Activated T-helper 9 cell treated with anti-CD3 and anti-CD28 coated beads, Interleukin-2, amount 50 U/mL, for 16 hours (primary cell): ENCODE results near the gene LRRC10B.

Source experiments
- DNase-seq: peaks from one replicate; pipeline ENCODE4 v3.0.0-alpha.2; 2020; ENCODE audit warnings: low read depth

Gene LRRC10B

DNA sequence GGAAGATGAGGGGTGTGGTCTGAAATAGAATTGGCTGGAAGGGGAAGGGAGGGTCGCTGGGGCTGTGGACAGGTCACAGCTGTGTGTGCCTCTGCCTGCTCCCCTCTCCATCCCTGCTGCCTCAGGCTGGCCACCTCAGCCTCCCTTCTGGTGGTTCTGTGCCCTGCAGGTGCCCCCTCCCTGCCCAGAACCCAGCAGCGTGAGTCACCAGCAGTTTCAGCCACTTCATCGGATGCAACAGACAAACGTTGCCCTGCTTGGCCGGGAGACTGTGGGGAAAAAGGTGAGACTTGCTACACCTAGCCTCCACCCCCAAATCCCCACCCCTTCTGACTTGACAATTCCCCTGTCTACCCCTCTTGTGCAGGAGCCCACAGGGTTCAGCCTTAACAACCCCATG lies 21.8 kb upstream of the LRRC10B start:
- DNase-seq: no peak

DNA sequence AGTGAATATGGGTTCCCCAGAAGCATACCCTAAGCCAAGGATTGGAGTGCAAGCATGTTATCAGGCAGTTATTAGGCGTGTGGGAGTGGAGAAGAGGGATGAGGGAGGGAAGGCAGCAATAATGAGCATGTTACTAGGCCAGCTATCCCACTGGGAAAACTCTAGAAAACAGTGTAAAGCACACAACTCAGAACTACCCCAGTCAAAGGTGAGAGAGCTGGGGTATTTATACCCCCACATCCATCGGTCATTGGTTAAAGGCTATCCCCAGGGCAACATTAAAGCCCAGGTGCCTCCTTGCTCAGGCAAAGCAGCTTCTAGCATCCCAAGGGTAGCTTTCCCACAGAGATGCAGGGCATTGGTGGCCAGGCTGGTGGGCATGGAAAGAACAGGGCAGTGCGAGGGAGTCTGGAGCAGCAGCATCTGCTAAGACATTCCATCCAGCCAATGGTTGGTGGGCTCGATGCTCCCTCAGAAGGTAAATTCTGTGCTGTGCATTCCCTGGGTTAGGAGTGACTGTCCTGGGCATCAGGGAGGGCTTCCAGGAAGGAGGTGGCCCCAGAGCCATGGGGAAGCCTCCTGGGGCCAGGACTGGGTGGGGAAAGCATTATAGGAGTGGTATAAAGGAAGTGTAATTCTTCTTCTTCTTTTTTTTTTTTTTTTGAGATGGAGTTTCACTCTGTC lies 21.1 kb upstream of the LRRC10B start:
- no peak for DNase-seq

DNA sequence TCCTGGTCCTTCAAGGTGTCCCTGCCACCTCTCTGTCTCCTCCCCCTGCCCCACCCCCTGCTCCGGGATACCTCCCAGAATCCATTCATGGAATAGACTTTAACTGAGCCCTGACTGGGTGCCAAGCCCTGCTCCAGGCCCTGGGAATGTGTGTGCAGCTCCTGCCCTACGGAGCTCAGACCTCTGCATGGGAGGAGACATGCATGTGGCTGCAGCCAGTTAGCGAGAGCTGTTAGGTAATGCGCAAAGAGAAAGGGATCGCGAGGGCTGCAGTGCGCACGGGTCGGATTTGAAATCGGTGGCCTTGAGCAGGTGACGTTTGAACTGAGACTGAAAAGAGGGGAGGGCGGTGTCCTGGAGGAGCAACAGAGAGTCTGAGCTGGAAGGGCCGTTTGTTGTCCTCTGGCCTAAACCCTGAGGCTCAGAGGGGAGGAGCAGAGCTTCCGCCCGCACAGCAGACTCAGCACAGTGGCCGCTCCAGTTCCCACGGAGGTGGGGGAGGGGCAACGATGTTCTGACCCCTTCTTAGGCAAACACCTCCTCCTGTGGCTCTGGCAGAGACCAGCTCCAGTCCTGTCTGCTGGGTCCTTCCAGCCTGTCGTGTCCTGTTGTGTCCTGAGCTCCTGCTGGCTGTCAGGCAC lies 19.8 kb upstream of the LRRC10B start:
- no peak for DNase-seq

DNA sequence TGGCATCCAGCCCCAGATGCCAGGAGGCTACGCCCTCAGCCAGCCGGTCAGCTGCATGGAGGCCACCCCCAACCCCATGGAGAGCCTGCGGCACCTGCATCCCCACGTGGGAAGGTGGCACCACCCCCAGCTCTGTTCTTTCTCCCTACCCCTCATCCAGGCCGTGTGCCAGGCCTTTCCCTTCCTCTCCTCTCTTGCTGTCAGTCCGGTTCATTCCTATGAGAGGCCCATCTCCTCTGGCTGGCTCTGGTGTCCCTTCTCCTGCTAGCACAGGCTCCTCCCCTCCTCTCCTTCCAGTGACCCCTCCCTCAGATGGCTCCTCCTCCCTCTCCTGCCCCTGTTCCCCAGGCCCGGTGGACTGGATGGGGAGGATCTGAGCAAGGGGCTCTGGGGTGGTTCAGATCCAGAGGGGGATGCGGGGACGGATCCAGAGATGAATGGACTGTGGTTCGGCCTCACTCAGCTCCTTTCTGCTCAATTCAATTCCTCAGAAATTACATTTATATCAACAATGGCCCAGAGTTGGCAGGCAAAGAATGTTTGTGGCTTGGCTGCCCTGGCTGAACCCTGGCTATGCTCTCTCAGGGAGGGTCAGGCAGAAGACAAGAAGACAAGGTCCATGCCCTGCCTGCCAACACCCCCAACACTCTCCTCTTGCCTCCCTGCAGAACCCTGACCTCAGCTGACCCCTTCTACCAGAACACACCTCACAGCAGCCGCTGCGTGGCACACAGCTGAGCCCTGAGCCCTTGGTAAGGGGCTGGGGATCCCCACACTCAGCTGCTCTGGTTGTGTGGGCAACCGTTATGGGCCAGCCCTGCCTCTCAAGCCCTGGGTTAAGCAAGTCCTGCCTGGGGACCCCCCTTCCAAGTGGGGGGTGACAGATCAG lies 18.5 kb upstream of the LRRC10B start:
- DNase-seq: no peak

DNA sequence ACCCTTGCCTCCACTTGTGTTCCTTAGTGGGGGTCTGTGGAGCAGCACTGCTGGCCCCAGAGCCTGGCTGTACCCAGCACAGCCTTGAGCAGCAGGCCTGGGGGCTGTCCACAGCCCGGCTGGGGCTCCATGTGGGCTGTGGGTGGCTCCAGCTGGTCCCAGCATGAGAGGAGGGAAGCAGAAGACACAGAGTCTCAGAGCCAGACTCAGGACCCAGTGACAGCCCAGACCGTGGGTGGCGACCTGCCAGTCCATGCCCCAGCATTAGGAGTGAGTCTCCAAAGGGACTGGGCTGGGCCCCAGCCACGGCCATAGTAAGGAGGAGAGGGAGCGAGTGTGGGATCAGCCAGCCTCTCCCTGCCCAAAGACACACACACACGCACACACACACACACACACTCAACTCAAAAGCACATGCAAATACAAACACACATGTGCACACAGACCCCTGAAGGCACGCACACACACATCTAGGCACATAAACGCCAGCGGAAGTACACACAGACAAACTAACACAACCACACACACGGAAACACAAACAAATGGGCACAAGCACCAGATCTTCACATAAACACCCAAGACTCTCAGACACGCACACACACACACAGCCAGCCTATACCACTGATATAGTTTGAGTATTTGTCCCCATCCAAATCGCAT lies 16.7 kb upstream of the LRRC10B start:
- DNase-seq: no peak

DNA sequence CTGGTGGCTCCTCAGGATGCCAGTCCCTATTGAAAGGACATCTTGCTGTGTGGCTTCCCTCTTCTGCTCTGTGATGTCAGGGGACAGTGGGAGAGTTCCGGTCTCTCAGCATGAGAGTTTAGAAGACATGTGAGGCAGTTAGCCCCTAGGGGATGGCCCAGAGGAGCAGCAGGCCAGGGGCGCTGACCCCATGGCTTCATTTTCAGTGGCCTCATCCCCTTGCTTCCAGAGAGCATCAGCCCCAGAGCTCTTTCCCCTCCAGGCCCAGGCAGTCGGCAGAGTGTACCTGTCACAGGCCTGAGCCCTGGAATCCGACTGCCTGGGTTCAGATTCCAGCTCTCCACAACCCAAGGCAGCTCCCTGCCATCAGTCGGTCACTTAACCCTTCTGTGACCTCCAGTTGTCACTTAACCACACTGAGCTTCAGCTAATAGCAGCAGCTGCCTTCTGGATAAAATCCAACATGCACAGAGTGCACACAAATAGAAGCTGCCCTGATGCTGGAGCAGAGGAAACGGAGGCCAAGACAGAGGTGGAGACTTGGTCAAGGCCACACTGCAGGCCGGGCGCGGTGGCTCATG lies 14.1 kb upstream of the LRRC10B start:
- no peak for DNase-seq

DNA sequence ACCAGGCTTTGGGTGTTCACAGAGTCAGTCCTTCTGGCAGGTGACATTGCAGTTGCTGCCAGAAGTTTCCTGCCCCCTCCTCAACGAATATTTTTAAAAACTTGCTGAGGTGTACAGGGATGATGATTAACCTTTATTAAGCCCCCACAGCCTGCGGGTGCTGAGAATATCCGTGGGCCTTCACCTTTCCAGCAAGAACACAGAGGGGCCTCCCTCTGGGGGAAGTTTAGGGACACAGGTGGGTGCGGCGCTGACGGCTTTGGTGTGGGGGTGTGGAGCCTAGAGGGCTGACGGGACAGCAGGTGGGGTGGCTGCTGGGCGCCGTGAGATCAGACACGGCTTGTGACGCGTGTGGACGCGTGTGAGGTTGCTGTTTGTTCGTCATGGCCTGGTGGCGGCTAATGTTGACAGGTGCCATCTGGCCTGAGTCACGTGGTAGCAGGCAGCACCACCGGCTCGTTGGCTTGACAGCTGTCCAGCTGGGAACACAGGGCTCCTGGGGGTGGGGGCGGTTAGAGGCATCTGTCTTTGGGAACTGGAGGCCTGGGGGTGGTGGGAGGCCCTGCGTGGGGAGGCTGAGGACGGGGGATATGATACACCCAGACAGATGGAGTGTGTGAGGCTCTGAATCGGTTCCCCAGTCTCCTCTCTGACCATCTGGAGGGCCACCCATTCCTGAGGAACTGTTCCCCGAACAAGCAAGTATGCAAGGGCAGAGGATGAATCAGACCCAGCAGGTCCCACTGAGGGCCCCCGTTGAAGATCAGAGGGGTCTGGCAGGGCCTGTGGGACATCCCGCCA lies 12.5 kb upstream of the LRRC10B start:
- no peak for DNase-seq

DNA sequence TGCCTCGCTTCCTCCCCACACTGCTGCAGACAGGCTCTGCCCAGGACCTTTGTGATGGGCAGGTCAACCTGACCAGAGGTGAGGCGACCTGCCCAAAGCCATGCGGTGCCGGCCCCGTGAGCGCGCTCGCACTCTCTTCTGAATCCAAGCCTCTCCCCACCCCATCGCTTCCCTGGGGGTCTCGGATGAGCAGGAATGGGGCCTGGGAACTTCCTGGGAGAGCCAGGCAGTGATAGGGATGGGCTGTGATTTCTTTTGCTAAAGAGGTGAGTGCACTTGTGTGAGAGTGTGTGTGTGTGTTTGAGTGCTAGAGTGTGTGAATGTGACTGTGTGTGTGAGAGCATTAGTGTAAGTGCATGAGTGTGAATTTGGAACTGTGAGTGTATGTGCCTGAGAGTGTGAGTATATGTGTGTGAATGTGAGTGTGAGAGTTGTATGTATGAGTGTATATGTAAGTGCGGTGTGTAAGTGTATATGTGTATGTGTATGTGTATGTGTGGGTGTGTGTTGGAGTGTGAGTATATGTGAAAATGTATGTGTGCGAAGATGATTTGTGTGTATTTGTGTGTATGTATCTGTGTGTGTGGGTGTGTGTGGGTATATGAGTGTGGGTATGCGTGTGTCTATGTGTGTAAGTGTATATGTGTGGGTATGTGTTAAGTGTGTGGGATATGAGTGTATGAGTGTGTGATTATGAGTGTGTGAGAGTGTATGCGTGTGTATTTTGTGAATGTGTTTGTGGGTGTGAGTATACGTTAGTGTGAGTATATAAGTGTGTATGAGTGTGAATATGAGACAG lies 11.7 kb upstream of the LRRC10B start:
- DNase-seq: no peak

DNA sequence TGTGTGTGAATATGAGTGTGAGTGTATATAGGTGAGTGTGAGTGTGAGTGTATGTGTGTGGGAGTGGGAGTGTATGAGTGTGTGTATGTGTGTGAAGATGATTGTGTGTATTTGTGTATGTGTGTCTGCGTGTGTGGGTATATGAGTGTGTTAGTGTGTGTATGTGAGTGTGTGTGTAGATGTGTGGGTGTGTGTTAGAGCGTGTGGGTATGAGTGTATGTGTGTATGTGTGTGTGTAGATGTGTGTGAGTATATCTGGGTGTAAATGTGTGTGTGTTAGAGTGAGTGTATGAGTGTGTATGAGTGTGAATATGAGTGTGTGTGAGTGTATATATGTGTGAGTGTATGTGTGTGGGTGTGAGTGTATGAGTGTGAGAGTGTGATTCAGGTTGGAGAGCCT lies 11.1 kb upstream of the LRRC10B start:
- DNase-seq: no peak

DNA sequence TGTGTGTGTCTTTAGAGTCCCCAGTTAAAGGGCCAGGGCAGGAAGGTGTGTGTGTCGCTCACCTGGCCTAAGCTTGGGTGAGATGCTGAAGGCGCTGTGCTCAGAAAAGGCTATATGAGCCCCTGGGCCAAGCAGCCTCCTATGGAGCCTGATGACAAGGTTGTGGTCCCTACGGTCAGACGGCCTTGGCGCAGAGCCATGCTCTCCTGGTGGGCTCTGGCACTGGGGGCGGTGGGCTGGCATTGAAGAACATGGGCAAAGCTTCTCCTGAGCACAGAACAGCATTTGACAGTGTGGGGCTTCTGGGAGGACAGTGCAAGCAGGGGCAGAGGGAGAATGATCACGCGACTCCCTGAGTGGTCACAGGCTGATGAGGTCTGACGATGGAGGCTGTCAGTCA lies 10.7 kb upstream of the LRRC10B start:
- DNase-seq: no peak

DNA sequence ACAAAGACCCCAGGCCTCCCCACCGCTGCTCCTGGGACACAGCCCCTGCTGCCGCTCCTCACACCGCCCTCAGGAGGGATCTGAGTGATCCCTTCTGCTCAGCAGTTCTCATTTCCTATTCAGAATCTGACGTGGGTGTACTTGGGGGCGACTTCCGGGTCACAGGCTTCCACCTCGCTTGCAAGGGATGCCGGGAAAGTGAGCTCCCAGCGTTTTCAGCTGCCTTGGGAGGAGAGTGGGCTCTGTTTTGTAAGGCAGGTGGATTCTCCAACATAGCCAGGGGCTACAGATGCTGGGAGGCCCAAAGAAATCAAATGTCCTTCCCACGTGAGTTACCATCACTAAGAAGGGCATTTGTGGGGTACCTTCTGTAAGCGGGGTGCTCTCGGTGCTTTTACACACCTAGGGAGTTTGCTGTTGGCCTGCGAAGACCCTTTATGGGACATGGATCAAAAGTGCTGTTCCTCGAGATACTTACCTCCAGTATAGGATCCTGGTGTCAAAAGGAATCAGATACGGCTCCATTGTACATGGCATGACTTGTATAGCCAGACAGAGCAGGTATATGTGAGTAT lies 9.7 kb upstream of the LRRC10B start:
- DNase-seq: no peak

DNA sequence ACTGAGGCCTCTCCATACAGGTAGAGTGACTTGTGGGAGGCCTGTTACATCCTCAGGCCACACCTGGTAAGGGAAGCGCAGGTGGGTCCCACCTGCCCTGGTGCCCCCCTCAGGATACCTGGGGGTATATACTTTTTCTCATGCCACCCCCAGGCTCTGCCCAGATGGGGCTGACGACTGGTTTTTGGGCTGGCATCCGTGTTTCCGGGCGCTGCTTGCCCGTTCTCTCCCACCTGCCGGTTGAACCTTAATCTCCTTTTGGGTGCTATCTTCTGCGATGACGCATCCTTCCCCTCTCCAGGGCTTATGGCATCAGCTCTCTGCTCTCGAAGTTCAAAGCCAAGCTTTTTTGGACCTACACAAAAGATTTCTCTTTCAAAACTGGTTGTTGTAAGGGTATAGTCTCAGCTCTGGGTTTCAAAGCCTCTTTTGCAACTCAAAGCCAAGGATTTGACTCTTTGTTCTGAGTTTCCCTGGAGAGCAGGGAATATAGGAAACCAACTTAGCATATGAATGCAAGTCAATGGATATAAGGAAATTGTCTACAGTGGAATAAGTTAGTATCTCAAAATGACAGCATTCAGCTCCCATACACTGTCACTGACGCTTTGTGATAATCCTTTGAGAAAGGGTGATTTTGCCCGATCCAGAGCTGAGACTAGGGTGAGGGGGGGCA lies 8.6 kb upstream of the LRRC10B start:
- no peak for DNase-seq

DNA sequence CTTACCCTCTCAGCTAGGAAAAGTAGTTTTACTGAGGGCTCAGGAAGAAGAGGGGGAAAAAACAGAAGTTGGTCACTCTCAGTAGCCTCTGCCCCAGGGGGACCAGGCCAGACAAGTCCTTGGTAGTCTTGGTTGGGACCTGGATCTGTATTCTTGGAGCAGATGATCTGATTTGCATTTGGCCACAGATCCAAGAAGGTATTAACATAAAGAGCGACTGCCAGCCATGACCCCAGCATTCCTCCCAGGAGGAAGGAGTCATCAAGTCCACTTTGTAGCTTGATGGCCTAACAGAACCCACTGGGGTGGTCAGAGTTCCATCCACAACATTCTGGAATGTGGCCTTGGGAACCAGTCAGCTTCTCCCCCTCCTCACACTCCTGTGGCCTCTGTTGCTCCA lies 6.0 kb upstream of the LRRC10B start:
- DNase-seq: no peak

DNA sequence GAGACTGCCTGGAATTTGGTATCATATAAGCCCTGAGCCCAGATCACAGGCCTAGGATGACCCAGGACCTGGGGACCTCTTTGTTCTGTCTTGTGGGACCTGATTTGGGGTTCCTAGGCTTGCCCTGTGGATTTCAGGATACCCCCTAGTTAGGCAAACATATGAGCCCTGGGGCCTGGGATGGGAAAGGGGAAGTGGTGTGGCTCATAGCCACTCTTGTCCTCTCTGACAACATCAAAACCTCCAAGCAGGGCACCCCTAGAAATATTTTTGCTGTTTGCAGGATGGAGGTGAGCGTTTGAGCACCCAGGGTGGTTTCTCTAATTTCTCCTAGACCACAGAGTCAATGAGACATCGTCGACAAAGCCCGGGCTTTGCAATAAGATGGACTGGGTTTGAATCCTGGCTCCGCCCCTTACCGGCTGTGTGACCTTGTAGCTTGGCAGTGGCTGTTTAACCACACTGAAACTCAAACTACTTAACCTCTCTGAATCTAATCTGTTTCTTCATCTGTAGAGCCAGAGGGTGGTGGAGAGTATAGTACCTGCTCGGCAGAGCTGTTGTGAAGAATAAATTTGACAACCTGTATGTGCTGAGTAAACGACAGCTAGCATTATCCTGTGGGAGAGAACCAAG lies 5.3 kb upstream of the LRRC10B start:
- DNase-seq: no peak

DNA sequence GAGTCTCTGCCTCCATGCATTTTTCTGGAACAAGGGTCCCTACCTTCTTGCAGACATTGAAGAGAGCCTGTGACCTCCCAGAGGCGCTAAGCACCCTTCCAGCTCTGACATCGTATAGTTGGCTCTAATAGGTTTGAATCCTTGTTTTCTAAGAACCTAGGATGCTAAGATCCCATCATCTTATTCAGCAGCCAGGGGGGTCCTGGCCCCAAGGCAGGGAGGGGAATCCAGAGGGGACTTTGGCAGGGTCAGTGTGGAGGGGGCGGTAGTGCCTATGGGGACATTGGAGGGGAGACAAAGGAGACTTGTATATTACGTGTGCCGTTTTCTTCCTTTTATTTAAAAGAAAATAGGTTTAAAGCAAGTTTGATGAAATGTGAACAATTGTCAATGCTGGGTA lies 3.4 kb upstream of the LRRC10B start:
- DNase-seq: no peak

DNA sequence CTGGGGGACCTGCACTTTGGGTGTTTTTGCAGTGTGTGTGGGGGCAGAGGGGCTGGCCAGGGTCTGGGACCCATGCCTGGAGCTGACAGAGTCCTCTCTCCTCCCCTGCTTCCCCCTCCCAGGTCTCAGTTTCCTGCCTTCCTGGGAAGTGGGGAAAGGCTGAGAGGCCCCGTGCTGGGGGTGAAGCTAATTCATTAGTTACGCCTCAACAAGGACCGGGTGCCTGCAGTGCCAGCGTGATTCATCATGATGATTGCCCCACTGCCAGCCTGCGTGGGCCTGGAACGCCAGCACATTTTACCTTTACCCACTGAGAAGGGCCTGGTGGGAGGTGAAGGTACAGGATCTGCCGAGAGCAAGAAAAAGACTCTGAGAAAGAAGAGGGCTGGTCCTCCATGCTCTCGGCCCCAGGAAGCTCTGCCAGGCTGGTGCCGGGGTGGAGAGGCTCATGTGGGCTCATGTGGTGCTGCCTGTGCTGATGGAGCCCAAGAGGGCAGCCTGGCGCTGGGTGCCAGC lies 2.9 kb upstream of the LRRC10B start:
- DNase-seq: no peak

DNA sequence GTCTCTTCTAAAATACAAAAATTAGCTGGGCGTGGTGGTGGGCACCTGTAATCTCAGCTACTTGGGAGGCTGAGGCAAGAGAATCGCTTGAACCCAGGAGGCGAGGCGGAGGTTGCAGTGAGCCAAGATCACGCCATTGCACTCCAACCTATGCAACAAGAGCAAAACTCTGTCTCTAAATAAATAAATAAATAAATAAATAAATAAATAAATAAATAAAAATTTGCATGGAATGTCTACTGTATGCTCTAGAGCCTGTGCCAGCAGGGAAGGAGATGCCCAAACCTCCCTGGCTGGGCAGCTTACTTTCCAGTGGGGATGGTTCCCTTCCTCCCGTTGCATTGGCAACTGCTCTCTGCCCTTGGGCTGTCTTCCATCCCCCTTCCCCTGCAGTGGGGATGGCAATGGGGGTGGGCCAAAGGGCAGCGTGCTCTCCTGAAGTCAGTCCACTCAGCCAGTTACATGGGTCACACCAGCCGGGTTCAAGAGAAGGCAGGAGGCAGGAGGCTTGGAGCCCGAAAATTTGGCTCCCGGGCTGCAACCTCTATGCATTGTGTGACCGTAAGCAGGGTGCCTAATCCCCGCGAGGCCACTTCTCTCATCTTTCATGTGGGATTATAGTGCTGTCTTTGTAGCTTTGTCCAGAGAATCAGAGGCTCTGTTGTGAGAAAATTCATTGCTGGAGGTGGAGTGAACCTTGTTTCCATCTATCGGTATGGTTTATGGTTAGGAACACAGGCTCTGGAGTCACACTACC lies 1.4 kb upstream of the LRRC10B start:
- no peak for DNase-seq
